Neural crest cell (in vitro differentiated cells): ENCODE results near the gene NOL11. TPM values are rescaled to one million over a fixed set of nuclear protein-coding genes. Genes with fewer than 3 reads are reported as not detected.
"Not testable (repeated sequence)": the region's sequence is repeated elsewhere in the genome, so short reads cannot be mapped to it uniquely, and the experiment has no call there.

Experiments
- DNase-seq: peaks from one replicate; pipeline ENCODE4 v3.0.0; 2021; ENCODE audit warnings: low read depth, mixed read lengths, low spot score
- H3K27ac Mint-ChIP-seq: one replicate; pipeline ENCODE4 v1.8.0; 2021; ENCODE audit warnings: mild to moderate bottlenecking, mixed read lengths; ENCODE audit not compliant: unreplicated experiment
- H3K27me3 Mint-ChIP-seq: 2 replicates; pipeline ENCODE4 v1.8.0; 2021; ENCODE audit warnings: low read depth, mild to moderate bottlenecking, mixed read lengths
- H3K36me3 Mint-ChIP-seq: 2 replicates; pipeline ENCODE4 v1.8.0; 2021; ENCODE audit warnings: low read depth, mild to moderate bottlenecking, mixed read lengths
- H3K4me1 Mint-ChIP-seq: 2 replicates; pipeline ENCODE4 v1.8.0; 2021; ENCODE audit warnings: mixed read lengths
- H3K4me3 Mint-ChIP-seq: one replicate; pipeline ENCODE4 v1.8.0; 2021; ENCODE audit warnings: mild to moderate bottlenecking, mixed read lengths
- H3K9me3 Mint-ChIP-seq: 2 replicates; pipeline ENCODE4 v1.8.0; 2021; ENCODE audit warnings: mixed read lengths
- total RNA-seq: library from RNA; stranded (reverse); gene quantifications from 2 replicates; pipeline ENCODE4 v1.2.1, GENCODE V29; 2021
- TF ChIP-seq, protein P1 (sequence below): fragments of 200-600 bp; sonication (generic); conservative IDR thresholded peaks from 2 replicates; pipeline ENCODE4 v1.5.0; 2021; ENCODE audit warnings: antibody characterized with exemption, mild to moderate bottlenecking

NOL11 gene
- total RNA-seq, 1 donor from 2014 or later = 88.7 TPM

GRCh38 chr17:67750067-67750466 is 32.3 kb downstream of the NOL11 start:
- no peak overlapping the region for H3K4me3 Mint-ChIP-seq
- TF ChIP-seq, protein P1, sequence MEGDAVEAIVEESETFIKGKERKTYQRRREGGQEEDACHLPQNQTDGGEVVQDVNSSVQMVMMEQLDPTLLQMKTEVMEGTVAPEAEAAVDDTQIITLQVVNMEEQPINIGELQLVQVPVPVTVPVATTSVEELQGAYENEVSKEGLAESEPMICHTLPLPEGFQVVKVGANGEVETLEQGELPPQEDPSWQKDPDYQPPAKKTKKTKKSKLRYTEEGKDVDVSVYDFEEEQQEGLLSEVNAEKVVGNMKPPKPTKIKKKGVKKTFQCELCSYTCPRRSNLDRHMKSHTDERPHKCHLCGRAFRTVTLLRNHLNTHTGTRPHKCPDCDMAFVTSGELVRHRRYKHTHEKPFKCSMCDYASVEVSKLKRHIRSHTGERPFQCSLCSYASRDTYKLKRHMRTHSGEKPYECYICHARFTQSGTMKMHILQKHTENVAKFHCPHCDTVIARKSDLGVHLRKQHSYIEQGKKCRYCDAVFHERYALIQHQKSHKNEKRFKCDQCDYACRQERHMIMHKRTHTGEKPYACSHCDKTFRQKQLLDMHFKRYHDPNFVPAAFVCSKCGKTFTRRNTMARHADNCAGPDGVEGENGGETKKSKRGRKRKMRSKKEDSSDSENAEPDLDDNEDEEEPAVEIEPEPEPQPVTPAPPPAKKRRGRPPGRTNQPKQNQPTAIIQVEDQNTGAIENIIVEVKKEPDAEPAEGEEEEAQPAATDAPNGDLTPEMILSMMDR = no peak
- no peaks in the 10 kb centered on the region for H3K9me3 Mint-ChIP-seq
- H3K27me3 Mint-ChIP-seq = no peaks in the 10 kb centered on the region
- DNase-seq = no peak
- H3K36me3 Mint-ChIP-seq = peaks cover 13% of the 10 kb centered on the region
- no peaks in the 10 kb centered on the region for H3K4me1 Mint-ChIP-seq
- no peak overlapping the region for H3K27ac Mint-ChIP-seq

- Mint-ChIP-seq H3K4me1 (no peaks in the 10 kb centered on the region), H3K27ac (no peak overlapping the region), H3K9me3 (no peaks in the 10 kb centered on the region), H3K36me3 (peaks cover 17% of the 10 kb centered on the region), H3K4me3 (no peak overlapping the region), H3K27me3 (no peaks in the 10 kb centered on the region)
- TF ChIP-seq, protein P1 = no peak
- DNase-seq = no peak
Observed at GRCh38 chr17:67751101-67752074, 33.7 kb downstream of the NOL11 start.

DNA sequence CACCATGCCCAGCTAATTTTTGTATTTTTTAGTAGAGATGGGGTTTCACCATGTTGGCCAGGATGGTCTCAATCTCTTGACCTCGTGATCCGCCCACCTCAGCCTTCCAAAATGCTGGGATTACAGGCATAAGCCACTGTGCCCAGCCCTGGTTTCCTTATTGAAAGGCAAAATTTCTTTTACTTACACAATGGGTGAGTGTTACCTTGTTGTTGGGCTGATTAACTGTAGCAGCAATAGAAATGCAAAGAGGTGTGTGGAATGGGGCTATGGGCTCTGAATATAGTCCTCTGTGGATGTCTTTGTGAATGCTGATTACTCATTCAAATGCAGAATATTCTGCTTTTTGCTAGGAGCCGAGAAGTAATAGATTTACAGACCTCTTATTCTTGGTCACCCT is 34.4 kb downstream of the NOL11 start:
- H3K4me1 Mint-ChIP-seq, DNase-seq, H3K27ac Mint-ChIP-seq, H3K4me3 Mint-ChIP-seq, H3K9me3 Mint-ChIP-seq, H3K27me3 Mint-ChIP-seq: not testable (repeated sequence)
- H3K36me3 Mint-ChIP-seq = peaks cover 18% of the 10 kb centered on the region

DNA sequence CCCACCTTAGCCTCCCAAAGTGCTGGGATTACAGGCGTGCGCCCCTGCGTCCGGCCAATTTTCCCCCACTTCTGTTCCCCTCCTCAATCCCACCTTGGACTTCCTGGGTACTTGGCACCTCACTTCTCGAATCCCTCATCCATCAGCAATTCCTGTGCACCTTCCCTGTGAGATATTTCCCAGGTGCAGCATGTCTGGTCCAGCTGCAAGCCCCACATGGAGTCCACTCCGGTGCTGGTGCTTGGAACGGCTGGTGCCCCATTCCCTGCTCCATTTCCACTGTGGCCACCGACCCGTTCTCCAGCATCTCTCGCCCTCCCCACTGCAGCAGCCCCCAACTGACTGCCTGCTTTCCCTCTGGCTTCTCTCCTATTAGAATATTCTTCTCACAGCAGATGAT is 35.3 kb downstream of the NOL11 start:
- Mint-ChIP-seq H3K4me3 (no peak overlapping the region), H3K27ac (no peak overlapping the region), H3K36me3 (peaks cover 11% of the 10 kb centered on the region), H3K4me1 (no peaks in the 10 kb centered on the region), H3K27me3 (no peaks in the 10 kb centered on the region), H3K9me3 (no peaks in the 10 kb centered on the region)
- TF ChIP-seq, protein P1 = no peak
- no peak for DNase-seq

GRCh38 chr17:67754001-67754400 is 36.3 kb downstream of the NOL11 start:
- Mint-ChIP-seq H3K27me3 (no peaks in the 10 kb centered on the region), H3K4me1 (no peaks in the 10 kb centered on the region), H3K27ac (no peak overlapping the region), H3K4me3 (no peak overlapping the region), H3K36me3 (peaks cover 11% of the 10 kb centered on the region), H3K9me3 (no peaks in the 10 kb centered on the region)
- no peak for DNase-seq
- TF ChIP-seq, protein P1 = no peak

DNA sequence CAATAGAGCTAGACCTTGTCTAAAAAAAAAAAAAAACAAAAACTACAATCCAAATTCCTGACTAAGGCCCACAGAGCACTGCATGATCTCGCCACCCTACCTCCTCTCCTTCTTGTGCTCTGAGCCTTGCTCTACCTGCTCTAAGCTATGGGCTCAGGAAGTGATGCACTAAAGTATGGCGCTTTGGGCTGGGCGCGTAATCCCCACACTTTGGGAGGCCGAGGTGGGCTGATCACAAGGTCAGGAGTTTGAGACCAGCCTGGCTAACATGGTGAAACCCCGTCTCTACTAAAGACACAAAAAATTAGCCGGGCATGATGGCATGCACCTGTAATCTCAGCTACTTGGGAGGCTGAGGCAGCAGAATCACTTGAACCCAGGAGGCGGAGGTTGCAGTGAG is 37.0 kb downstream of the NOL11 start:
- H3K9me3 Mint-ChIP-seq, H3K27me3 Mint-ChIP-seq, H3K4me1 Mint-ChIP-seq, H3K27ac Mint-ChIP-seq, DNase-seq, H3K4me3 Mint-ChIP-seq: not testable (repeated sequence)
- peaks cover 11% of the 10 kb centered on the region for H3K36me3 Mint-ChIP-seq

- H3K4me1 Mint-ChIP-seq, H3K4me3 Mint-ChIP-seq, H3K9me3 Mint-ChIP-seq, H3K27ac Mint-ChIP-seq, H3K27me3 Mint-ChIP-seq, DNase-seq, H3K36me3 Mint-ChIP-seq: not testable (repeated sequence)
Observed at GRCh38 chr17:67756766-67757165, 39.0 kb downstream of the NOL11 start.
